NCI-H1694 treated with DMSO at 0.1 percent for 48 hours (cell line): Measurements from ENCODE around the gene CPEB3.
"Not testable (repeated sequence)": the region's sequence is repeated elsewhere in the genome, so short reads cannot be mapped to it uniquely, and the experiment has no call there.

Experiments
- DNase-seq: peaks from one replicate; lab custom pipeline; 2025; lab: John Stamatoyannopoulos, UW

Gene CPEB3

DNA sequence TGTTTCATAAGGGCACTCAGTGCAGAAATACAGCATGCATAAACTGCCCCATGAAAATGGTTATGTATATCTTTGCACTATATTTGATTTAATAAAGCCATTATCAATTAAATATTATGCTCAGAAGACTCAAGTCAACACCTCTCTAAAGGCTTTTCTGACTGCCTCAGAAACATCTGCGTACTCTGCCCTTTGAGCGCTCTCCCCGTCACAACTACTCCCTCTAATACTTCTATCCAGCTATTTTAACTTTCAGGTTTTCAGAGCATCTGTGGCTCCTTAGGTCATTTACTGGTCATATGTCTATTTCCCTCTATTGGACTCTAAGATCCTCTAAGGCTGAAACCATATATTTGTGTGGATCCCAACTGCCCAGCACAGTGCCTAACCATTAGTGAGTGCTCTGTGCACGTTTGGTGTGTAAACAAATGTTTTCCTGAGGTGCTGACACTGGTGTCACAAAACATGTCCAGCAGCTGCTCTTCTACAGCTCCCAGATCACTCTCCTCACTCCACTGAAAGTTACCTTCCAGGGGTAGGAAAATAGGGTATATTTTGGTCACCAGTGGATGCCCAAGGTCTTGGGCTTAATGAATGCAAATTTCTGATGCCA, 188.2 kb downstream of the CPEB3 start:
- no peak for DNase-seq

DNA sequence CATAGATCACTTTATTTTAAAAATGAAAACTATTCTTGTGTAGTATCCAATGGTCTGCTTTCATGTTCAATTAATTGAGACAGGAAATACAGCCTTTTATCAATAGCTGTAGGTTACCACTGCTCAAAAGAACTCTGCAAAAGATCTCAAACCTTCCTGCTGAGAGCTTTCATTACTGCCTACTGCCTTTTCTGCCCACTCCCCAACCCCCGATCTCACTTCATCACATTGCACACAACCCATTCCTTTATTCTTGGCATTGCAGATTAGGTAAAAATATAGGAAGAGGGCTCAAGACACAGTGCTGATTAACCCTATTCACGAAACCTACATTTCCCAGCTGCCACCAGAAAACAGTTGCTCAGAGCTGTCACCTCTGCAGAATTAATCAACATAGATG, 195.9 kb downstream of the CPEB3 start:
- DNase-seq: no peak

DNA sequence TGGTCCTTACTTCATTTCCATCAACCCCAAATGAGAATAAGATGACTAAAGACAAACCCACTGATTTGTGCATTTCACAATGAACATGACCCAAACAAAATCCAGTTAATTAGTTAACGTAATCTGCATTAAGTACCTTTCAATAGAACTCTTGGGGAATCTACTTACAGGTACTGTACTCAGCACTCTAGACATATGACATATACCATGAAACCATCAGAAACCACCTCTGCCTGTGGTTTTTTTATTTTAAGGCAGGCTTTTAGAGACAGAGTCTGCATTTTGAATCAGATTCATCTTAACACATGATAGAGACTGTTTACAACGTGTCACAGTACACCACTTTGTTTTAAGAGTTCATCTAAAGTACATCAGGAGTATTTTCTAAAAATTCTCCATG, 198.9 kb downstream of the CPEB3 start:
- DNase-seq: no peak

DNA sequence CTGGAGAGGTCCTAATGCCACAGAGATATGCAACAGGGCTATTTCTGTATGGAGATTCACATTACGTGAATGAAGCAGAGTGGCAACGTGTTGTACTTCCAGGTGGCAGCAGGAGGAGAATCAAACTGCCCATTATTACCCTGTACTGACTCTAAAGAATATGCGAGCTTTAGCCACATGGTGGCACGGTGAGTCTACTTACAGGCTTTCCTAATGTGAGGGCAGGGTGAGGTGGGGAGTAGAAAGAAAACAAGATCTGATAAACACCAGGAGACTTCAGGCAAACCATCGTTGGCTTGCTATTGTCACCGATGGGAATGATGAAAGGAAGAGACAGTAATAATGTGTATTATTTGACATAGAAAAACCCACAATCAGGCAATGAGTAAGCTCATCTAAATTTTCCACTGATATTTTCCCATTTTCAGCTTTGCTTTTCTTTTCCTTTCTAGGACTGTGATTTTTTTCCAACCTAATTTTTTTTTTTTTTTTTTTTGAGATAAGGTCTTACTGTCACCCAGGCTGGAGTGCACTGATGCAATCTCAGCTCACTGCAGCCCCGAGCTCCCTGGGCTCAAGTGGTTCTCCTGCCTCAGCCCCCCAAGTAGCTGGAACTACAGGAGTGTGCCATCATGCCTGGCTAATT, 203.0 kb downstream of the CPEB3 start:
- peak; percentile 80 for DNase-seq

DNA sequence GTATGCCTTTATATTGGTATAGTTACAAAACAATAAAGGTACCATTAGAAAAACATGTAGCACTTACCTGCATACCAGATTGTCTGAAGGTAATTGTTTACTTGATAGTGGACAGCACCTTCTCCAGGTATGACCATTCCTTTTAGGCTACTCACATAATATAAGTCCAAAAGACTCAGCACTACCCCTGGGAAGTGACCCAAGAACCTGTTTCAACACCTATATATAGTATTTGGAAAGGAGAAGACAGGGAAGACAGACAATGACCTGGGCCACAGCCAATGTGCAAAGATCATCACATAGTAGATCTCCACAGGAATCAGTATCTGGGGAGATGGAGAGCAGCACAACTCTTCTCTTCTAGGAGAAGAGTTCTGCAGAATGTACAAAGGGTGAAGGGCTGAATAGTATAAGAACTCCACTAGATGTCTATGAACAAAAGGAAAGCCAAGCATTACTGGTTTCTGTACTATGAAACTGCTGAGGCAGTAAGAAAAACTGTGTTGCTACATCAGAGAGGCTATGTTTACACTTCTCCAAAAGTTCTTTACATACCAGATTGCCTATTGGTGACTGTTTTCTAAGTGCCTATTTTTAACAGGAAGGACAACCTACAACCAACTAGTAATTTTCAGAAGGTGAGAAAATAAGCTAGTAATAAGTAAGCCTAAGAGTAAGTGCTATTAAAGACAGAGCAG, 208.1 kb downstream of the CPEB3 start:
- no peak for DNase-seq

DNA sequence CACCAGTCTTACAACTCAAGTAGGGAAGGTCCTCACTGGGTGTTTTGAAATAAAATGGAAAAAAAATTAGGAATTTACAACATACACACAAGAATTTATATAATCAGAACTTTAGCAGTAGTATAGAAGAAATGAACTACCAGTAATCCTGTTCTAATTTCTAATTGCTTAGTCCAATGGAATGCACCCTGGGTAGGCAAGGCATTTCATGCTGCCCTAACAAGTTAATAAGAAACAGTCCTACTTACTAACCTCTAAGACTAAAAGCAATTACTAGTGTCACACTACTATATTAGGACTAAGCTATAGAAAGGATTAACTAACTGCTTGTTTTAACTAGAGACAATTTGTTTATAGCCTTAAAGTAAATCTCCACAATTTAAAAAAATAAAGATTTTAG, 209.2 kb downstream of the CPEB3 start:
- no peak for DNase-seq

DNA sequence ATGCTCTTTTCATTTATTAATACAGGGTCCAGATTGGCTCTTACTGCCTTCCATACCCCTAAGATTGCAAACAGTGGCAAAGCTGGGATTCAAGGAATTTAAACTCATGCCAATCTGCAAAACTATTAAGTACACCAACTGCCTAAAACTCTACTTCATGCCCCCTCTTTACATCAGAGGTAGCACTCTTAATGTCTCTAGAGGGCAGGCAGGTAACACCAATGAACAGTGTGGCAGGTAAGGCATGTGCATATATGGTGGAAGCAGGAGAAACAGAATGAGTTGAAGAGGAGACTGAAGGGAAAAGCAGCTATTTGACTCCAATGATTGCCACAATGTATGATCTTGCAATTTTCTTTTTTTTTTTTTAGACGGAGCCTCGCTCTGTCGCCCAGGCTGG, 210.6 kb downstream of the CPEB3 start:
- no peak for DNase-seq

DNA sequence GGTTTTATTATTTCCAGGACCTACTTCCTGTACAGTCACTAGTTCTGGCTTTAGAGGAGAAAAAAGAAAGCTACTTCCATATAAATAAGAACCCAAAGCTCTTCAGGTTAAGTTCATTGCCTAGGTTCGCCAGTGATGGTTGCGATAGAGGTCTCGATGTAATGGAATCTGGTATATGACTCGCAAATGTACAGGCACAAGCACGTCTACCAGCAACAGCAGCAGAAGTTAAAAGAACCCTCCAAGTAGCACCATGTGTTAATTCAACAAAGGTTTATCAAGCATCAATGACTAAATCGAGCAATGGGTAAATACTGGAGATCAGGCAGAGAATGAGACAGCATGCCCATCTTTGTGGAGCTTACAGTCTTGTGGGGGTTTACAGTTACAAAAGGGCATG, 211.9 kb downstream of the CPEB3 start:
- DNase-seq: no peak

DNA sequence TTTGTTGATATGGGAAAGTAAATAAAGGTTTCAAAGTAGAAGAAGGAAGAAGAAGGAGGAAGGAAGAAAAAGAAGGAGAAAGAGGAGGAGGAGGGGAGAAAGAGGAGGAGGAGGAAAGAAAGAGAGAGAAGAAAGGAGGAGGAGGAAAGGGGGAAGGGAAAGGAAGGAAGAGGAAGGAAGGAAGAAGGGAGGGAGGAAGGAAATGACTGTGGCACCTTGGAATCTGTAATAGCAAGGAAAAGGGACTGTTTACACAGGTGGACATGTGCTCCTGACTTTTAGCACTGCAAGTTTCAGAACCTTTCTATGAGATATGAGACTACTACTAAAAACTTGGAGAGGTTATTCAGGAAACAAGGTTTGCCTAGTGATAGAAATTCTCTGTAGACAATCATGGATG, 214.2 kb downstream of the CPEB3 start:
- DNase-seq: no peak

DNA sequence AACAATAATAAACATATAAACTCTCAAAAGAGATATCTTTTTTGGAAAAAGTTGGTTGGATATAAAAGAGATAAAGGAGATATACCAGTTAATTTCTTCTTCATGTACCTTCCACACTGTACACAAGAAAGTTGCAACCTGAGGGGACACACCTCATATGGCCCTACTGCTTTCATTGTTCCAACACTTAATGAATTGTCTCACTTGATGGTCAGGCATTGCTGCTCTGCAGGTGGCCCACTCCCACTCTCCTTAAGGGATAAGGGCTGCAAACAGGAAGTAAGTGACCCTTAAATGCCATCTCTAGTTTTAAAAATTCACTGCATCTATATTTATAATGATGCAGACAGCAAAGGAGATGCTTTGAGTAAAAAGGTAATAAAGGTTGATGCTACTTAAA, 215.0 kb downstream of the CPEB3 start:
- no peak for DNase-seq

DNA sequence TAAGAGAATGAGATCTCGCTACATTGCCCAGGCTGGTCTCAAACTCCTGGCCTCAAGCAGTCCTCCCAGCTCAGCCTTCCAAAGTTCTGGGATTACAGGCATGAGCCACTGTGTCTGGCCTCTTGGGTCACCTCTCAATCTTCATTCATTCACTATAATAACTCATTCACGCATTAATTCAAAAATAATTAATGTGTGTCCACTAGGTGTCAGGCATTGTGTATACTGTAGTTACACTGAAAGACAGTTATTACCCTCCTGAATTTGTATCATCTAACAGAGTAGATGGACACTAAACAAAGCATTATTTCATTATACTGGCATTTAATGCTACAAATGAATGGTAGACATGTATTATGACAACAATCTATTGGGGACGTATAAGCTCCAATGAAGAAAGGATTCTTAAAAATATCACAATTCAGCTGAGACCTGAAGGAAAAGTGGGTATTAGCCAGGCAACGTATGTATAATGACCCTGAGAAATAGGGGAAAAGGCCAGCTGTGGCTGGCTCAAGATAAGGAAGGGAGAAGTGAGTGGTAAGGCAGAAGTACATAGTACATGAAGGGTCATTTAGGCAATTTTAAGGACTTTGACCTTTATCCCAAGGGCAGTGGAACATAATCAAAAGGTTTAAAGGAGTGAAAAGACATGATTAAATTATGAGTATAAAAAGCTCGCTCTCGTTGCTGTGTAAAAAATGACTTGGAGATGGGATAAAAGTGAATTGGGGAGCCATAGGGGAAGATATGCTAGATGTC, 216.6 kb downstream of the CPEB3 start:
- no peak for DNase-seq

DNA sequence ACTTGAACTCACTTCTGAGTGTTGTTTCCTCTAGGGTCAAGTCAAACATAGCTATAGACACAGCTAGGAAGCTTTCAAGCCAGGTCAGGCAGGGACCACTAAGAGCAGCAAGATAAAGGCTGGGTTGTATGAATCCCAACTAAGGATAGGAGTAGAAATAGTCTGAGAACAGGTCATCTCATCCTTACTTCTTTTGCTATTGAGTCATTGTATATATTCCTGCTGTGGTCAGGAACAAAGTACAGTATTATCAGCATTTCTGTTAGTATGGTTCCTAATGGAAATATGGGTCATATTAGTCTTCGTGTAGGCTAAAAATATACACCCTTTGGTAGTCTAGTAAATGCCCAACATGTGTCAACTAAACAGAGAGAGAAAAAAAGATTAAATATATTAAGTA, 222.0 kb downstream of the CPEB3 start:
- DNase-seq: no peak

DNA sequence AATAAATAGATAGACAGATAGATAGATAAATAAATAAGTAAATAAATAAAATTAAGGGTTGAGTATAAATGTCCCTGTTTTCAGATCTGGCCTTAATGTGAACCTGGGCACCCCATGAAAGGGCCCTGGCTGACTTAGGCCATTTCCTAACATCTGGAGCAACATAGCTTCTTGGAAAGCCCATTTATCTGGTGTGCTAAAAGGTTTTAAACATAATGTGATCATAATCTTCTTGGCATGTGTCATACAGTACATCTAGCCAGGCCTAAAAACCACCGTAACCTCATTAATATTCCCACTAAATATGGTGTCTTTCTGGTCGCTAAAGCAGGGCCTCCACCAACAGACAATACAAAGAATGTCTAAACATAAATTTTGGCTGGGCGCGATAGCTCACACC, 224.5 kb downstream of the CPEB3 start:
- DNase-seq: no peak

DNA sequence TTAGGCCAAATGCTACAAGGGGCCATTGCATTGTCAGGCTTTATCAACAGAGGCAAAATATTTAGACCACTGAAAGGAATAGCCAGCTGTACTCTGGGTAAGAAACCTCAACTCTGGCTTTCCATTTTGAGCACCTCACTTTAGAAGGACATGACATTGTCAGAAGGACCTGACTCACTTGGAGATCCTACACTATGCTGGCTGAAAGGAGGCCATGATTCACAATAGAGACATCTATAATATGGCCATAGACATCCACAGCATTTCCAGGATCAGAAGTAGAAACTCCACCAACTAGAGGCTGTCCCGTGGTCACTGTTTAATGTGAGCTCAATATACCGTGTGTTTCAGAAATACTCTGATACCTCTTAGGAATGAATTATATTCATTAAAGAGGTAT, 226.4 kb downstream of the CPEB3 start:
- DNase-seq: no peak

DNA sequence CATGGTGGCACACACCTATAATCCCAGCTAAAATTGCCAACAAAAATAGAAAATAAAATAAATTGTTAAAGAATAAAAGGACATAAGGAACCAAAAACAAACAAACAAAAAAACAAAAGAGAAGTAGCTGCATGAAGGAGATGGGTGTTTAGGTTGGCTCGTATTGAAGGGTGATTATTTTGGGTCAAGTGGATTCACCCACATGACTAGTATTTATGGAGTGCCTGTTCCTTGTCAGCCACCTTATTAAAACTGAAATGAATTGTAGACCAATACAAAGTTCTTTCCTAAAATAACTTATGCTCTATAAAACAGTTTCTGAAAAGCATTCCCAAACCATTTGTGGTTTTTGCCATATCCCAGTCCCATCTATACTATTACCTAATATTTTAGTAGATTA, 228.6 kb downstream of the CPEB3 start:
- DNase-seq: no peak

DNA sequence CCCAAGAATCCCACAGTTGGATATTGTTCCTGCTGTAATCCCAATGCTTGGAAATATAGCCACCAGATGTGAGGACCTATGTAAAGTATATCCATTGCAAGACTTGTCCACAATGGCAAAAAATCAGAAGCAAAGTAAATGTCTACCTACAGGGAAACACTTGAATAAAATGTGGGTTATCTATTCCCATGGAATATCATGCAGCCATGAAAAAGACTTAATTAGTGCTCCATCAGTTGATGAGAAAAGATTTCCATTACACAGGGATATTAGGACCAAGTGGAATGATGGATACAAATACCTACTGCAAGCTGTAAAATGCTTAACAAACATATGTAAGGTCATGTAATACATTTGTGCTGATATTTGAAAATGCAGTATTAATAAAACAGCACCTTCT, 236.1 kb downstream of the CPEB3 start:
- DNase-seq: no peak

DNA sequence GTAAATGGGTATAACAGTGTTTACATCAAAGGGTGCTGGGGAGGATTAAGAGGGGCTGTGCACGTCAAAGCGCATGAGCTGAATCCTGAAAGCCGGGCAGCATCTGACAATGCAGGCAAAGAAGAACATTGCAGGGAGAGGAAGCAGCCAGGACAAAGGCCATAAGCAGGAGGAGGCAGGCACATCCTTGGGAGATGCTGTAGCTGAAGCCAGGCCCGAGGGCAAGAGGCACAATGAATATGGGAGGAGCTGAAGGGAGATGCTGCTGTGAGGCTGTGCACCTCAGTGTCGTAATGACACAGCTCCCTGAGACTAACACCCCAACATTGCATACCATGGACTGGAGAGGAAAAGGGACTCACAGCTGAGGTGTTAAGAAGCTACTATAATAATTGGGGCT, 238.1 kb downstream of the CPEB3 start:
- DNase-seq: no peak

DNA sequence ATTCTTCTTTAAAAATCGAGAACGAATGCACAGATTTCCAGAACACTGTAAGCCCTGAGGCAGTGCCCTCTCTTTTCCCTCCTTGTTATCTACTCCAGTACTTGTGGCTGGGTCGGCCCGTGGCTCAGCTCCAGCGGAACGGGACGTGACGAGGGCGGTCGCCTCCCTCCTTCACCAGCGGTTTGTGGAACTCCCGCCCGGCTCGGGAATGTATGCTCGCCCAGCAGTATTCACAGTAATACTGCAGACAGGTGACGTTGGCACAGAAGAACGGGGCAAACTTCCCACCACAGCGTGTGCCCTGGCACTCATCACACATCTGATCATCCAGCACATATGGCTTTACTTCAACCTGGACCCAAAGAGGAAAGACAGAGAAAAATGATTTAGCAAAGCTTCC, 238.8 kb downstream of the CPEB3 start:
- DNase-seq: no peak

DNA sequence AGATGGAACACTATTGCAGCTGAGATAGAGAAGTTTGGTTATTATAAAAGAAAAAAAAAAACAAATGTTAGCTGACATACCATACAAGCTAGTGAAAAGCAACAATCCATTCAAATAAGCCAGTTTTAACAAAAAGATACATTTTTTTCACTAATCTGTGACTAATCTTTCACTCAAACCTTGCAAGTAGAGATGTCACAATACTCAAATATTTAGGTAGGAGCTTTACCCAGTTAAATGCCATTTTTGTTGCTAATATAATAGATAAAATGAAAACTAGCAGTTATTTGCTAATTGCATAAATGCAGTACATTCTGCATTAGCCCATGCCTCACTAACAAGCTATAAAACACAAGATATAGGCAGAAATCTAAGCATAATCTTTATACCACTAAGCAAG, 243.7 kb downstream of the CPEB3 start:
- no peak for DNase-seq

DNA sequence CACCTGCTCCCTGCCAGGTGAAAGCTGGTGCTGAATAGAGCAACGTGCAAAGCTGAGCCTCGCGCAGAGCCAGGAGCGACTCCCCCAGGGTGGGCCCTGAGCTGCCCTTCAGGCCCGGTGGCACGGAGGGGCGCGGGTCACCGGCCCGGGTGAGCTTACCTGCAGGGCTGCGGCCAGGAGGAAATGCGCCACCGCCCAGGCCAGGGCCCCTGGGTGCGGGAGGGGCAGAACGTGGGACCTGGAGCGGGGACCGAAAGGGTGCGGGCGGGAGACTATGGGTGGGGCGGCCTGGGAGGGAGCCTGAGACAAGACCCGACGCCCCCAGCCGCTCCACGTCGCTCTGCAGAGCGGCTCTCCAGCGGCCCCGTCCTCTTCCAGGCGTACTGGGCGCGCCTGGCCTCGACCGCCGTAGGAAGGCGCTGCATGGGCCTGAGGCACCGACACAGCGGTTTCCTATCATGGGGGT, 245.2 kb downstream of the CPEB3 start:
- DNase-seq: no peak

DNA sequence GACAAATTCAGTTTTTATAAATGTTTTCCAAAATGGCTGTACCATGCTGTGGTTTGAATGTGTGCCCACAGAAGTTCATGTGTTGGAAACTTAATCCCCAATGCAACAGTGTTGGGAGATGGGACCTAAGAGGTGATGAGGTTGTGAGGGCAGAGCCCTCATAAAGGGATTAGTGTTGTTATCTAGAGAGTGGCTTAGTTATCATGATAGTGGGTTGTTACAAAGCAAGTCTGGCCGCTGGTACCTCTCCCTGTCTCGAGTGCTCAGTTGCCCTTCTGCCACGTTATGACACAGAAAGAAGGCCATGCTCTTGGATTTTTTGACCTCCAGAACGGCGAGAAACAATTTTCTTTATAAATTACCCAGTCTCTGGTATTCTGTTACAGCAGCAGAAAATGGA, 248.3 kb downstream of the CPEB3 start:
- DNase-seq: no peak

DNA sequence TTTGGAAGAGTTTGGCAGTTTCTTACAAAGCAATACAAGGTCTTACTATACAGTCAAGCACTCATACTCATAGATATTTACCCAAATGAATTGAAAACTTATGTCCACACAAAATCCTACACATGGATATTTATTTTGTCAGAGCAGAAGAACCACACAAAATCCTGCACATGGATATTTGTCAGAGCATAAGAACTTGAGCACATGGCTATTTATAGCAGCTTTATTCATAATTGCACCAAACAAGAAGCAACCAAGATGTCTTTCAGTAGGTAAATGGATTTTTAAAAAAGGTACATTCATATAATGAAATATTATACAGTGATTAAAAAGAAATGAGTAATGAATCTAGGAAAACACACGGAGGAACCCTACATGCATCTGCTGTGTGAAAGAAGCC, 251.9 kb downstream of the CPEB3 start:
- no peak for DNase-seq

DNA sequence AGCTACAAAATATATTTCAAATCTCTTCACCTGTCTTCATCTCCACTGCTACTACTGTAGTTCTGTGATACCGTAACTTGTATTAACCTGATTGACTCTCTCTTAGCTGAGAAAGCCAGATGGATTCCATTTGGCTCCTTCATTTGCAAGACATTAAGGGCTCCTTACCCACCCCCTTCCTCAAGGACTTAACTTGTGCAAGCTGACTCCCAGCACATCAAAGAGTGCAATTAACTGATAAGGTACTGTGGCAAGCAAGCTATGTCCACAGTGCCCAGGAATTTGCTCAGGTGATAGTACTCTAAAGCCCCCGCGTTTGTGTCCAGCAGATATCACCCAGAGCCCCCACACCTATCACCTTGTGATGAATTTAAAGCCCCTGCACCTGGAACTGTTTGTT, 257.8 kb downstream of the CPEB3 start:
- not testable (repeated sequence) for DNase-seq
